Measurements from ENCODE around the gene VCL.
"Not testable (repeated sequence)": the region's sequence is repeated elsewhere in the genome, so short reads cannot be mapped to it uniquely, and the experiment has no call there.

Gene VCL

GRCh38 chr10:73973427-73973826 is 24.5 kb upstream of the VCL start:
- DNase-seq: no peak

GRCh38 chr10:73974309-73974946 is 23.5 kb upstream of the VCL start:
- no peak for DNase-seq

GRCh38 chr10:73975388-73975787 is 22.5 kb upstream of the VCL start:
- no peak for DNase-seq

GRCh38 chr10:73979141-73979808 is 18.6 kb upstream of the VCL start:
- no peak for DNase-seq

- no peak for DNase-seq
These were observed 18.0 kb upstream of the VCL start for GRCh38 chr10:73979809-73980433.

DNA sequence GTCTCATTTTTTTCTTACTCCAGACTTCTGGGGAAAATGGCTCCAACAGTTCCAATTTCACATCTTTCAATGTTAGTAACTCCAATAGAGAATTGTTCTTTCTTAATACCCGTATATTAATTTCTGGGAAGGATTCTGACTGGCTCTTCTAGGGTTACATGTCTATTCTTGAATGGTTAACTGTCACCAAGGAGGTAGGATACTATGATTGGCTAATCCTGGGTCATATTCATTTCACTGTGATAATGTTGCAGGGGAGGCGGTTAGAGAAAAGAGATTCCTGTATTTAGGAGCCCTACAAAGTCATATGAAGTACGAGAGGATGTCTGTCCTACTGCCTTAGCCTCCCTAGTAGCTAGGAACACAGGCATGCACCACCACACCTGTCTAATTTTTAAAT is 16.1 kb upstream of the VCL start:
- DNase-seq: no peak

DNA sequence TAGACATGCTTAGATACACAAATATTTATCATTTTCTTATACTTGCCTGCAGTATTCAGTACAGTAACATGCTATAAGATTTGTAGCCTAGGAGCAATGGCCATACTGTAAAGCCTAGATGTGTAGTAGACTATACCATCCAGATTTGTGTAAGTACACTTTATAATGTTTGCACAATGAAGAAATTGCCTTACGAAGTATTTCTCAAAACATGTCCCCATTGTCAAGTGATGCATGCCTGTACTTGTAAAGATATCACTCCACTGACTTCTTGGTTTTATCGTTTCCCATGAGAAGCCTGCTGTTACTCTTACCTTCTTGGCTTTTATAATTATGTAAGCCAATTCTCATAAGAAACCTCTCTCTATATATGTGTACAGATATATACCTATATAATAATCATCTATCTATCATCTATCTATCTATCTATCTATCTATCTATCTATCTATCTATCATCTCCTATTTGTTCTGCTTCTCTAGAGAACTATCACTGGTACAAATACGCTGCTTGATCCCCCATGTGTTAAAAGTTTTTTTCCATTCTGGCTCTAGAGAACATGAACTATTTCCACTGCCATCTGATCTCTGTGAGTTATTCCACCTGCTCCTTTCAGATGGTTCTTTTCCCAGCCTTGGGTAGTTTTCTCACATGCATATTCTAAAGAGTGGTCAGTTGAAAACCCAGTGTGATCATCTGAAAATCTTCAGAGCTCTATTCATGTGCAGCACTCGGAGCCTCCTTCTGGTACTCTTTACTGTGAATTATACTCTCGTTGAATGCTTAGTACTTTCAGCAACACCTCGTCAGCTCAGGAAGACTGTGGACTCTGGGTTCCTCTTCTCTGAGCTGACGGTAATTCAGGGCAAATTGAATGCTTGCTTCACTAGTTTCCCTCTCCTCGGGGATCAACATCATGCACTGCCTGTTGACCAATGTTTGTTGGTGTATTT is 14.5 kb upstream of the VCL start:
- DNase-seq: no peak

- DNase-seq: no peak
These were observed 8.2 kb upstream of the VCL start for GRCh38 chr10:73989594-73990150.

DNA sequence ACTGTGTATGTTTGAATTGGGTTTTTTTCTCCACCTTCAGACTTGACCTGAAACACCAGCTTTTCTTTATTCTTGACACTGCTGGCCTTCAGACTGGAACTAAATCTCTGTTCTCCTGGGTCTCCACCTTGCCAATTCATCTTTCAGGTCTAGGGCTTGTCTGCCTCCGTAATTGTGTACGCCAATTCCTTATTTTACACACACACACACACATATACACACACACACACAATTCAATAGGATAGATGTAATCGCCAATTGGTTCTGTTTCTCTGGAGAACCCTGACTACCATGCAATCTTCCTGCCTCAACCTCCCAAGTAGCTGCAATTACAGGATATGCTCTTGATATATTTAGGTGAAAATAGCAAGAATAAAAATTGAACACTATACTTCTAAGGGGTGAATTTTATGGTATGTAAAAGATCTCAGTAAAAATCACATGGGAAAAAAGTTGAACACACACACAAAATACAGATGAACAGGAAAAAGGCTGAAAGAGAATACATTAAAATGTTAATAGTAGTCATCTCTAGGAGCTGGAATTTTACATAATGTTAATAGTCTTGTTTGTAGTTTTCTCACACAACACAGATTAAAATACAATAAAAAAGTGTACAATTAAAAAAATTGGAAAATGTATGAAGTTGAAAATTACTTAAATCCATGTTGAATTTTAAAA is 6.6 kb upstream of the VCL start:
- no peak for DNase-seq

- DNase-seq: no peak
These were observed 6.1 kb upstream of the VCL start for GRCh38 chr10:73991884-73992245.

GRCh38 chr10:73992899-73993788 is 4.8 kb upstream of the VCL start:
- DNase-seq: no peak

DNA sequence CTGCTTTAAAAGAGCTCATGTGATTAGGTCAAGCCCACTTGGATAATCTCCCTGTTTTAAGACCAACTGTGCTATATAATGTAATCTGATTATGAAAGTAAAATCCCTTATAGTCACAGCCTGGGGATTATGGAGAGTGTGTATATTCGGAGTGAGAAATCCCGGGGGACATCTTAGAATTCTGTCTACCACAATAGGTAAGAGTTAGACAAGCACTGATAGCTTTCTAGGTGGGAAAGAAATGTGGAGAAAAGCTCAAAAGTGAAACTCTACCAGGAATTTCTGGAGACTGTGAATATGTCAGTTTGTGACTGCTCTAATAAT is 2.9 kb upstream of the VCL start:
- no peak for DNase-seq

DNA sequence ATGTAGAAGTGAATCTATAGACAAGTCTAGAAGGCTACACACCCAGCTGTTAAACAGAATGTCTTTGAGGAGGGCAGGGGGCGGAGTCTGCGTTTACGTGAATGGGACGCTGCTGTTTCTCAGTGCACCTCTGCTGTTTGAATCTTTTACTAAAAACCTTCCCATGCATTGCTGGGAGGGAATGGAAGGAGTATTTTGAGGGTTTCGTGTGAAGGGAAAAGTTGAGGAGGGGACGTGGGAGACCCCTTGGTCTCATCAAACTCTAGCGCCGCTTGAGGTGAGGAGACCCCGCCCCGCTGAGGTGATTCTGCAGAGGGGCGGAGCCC is 492 bp upstream of the VCL start:
- no peak for DNase-seq

DNA sequence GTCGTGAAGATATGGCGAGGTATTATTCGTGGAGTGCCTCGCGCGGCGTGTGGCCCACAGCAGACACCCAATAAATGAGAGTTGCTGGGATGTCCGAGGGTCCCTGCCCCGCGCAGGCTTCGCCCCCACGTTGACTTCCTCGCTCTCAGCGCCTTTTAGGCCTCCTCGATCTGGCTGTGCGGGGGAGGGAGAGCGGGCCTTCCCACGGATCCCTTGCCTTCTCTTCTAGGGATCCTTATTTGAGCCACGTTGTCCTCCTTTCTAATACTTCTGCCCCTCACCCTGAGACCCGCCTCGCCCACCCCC is 660 bp downstream of the VCL start:
- no peak for DNase-seq

GRCh38 chr10:73998929-73999691 is 1.2 kb downstream of the VCL start:
- no peak for DNase-seq

GRCh38 chr10:73999703-74000102 is 1.8 kb downstream of the VCL start:
- DNase-seq: no peak

DNA sequence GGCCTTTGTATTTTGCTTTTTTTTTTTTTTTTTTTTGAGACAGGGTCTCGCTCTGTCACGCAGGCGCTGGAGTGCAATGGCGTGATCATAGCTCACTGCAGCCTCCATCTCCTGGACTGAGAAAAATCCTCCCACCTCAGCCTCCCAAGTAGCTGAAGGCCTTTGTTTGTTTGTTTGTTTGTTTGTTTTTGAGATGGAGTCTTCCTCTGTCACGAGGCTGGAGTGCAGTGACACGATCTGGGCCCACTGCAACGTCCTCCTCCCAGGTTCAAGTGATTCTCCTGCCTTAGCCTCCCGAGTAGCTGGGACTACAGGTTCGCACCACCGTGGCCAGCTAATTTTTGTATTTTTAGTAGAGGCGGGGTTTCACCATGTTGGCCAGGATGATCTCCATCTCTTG is 2.3 kb downstream of the VCL start:
- DNase-seq: not testable (repeated sequence)

- no peak for DNase-seq
These were observed 3.2 kb downstream of the VCL start for GRCh38 chr10:74000892-74001669.

DNA sequence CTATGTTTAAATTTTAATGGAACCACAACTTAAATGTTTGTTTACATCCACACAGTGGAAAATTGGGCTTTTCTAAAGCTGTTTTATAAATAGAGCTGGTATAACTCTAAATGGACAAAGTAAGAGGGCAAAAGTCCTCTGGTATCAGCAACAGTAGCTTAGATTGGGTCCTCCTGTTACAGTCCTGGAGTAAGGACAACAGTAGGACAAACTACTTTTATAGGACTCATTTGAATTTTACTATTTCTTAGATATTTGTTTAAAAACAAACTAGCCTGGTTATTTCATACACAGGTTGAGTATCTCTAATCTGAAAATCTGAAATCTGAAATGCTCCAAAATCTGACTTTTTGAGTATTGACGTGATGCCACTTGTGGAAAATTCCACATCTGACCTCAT is 8.4 kb downstream of the VCL start:
- DNase-seq: no peak

DNA sequence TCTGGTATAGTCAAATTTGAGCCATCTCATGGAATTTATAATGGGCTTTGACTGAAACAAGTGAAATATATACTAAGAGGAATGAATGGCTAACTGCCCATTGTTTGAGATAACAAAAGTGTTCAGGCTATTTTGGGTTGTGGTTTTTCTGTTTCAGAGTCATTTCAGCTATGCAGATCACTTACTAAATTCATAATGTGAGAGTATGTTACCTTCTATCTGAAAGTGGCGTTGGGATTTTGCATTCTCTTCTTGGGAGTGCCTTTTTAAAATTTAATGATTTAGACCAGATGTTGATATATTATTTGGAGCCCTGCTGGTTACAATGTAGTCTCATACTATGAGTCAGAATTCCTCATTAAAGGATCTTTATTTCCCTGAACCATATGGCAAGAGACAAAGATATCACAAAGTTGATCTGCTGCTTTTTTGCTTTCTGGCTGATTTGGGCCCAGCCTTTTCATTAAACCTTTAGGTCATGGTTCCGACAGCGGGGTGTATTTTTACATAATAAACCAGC is 10.4 kb downstream of the VCL start:
- DNase-seq: no peak
